Activated CD8-positive, alpha-beta memory T cell treated with anti-CD3 and anti-CD28 coated beads, Interleukin-2, amount 50 U/mL, for 24 hours (primary cell): ENCODE data around the gene POLR3E.
"Not testable (repeated sequence)": the region's sequence is repeated elsewhere in the genome, so short reads cannot be mapped to it uniquely, and the experiment has no call there.

Experiments
- DNase-seq: peaks from one replicate; pipeline ENCODE4 v3.0.0-alpha.2; 2020; ENCODE audit errors: extremely low read depth

POLR3E gene

GRCh38 chr16:22291860-22292318 lies 5.3 kb upstream of the POLR3E start:
- DNase-seq: no peak

- DNase-seq: no peak
These were observed 4.9 kb upstream of the POLR3E start for GRCh38 chr16:22292320-22292719.

DNA sequence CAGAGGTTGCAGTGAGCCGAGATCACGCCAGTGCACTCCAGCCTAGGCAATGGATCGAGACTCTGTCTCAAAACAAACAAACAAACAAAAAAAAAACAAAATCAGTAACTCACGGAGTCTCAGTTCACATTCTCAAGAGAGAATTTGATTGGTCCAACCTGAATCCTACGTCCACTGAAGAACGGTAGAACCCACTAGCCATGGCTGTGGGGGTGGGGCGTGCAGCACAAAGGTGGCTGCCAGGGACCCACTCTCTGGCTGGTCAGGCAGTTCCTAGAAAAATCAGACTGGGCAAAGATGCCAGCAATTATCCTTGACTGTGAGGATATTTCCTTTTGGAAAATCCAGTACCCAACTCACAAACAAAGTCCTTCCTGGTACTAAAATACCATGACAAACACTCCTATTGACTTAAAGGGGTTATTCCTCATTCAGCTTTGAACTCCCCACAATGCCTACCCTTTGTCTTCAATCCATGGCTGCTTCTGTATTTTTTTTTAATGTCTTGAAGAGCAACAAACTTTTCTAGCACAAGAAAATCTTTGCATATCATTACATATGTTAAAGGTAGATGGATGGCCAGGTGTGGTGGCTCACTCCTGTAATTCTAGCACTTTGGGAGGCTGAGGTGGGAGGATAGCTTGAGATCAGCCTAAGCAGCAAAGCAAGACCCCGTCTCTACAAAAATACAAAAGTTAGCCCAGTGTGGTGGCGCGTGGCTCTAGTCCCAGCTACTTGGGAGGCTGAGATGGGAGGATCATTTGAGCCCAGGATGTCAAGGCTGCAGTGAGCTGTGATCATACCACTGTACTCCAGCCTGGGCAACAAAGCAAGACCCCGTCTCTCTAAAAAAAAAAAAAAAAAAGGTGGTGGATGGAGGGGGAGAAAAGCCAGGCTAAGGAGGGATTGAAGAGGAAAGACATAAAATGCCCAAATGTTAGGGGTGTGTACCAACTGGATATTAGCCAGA lies 3.8 kb upstream of the POLR3E start:
- no peak for DNase-seq

DNA sequence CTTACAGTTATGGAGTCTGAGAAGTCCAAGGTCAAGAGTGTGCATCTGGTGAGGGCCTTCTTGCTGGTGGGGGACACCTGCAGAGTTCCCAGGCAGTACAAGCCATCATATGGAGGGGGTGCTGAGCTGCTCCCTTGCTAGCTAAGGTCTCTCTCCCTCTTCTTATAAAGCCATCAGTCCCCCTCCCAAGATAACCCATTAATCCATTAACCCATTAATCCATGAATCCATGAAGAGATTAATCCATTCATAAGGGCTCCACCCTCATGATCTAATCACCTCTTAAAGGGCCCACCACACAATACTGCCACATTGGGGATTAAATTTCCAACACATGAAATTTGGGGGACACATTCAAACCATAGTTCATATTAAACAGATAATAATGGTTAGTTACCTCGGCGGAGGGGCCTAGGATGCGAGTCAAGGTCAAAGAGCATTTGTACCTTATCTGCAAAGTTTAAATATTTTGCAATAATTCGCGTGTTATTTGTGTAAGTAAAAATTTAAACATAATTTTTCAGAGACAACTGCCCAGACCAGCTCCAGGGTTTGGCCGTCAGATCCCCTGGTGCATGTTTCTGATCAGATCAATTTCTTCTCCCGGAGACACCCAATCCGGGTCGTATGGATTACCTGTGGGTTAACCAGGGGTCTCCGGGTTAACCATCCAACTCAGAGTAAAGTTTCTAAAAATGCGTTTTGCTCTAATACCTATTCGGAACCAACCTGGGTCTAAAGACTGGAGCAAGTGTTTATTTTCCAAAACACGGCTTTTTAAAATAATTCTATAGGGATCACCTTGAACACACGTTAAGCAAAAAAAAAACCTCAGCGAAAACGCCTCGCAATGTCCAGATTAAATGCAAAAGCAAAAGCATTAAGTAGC lies 740 bp upstream of the POLR3E start:
- no peak for DNase-seq

DNA sequence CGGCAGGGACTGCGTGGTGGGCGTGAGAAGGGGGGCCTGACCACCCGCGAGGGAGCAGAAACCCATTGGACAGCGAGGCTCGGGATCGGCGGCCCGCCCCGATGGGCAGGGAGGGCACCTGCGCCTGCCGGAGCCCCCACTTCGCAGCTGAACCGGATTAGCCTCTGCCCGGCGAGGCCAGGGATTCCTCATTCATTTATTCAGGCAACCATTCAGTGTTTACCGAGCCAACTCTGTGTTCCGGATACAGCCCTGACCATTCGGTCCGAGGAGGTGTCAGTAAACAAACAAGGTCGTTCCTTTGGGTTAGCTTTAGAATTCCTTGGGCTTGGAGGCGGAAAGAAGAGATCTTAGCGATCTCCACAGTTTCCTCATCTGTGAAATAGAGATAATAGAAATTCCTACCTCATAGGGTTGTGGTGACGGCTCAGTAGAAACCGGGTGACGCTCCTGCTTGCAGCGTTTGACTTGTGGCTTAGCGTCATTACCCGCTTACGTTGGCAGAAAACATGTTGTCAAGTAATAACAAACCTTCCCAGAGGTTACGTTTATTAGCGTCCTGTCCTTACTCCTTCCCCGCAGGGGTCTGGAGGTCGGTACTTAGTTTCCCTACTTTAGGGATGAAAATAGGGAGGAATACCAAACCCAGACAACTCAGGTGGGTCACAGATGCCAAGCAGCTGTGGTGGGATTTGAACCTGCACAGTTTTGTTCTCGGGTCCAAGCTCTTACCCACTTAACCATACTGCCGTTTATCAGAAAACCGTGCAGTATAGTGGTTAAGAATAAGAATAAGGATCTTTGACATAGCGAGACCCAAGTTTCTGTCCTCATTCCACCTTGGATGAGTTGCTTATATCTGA lies 893 bp downstream of the POLR3E start:
- DNase-seq: peak; percentile 47

GRCh38 chr16:22299036-22299435 lies 1.8 kb downstream of the POLR3E start:
- DNase-seq: no peak

- no peak for DNase-seq
These were observed 3.3 kb downstream of the POLR3E start for GRCh38 chr16:22300427-22301071.

DNA sequence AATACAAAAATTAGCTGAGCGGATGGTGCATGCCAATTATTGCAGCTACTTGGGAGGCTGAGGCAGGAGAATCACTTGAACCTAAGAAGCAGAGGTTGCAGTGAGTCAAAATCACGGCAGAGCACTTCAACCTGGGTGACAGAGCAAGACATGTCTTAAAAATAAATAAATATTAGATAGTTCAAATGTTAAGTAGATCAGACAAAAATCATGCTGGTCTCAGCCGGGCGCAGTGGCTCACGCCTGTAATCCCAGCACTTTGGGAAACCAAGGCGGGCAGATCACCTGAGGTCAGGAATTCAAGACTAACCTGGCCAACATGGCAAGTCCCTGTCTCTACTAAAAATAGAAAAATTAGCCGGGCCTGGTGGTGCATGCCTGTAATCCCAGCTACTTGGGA lies 4.2 kb downstream of the POLR3E start:
- not testable (repeated sequence) for DNase-seq

DNA sequence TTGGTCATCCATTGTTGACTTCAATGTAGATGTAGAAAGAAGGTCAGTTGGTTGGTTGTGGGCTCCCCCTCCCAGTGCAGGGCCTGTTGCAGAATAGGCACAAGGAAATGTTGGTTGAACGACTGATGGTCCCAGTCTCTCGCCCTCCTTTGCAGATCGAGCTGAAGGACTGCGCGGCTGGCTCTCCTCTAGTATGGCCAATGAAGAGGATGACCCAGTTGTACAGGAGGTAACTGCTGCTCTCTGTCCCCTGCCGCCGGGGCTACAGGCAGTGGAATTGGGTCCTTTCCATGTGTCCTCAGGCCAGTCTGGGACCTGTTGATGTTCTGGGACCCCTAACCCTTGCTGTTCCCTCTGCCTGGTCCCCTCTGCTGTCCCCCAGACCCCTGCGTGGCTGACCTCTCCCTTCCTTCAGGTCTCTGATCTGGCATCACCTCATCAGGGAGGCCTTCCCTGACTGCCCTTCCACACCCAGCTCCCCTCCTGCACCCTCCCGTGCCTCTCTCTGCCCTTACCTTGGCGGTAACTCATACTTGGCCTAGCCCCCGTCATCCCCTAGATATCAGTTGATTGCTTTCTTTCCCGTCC lies 5.7 kb downstream of the POLR3E start:
- no peak for DNase-seq

DNA sequence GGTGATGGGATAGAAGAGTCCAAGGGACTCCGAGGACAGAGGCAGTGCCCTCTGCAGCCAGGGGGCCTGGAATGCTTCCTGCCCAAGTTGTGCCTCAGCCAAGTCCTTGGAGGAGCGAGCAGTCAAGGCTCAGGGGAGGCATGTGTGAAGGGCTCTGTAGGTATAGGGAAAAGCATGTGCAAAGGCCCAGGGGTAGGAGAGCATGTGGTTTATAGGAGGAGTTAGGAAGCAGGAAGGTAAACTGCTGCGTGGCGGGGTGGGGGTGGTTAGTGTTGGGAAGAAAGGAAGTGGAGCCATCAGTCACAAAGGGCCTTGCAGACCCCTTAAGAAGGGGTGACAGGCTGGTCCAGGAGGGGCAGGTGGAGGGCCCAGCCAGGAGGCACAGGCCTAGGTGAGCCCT lies 7.2 kb downstream of the POLR3E start:
- no peak for DNase-seq

GRCh38 chr16:22306788-22307187 lies 9.6 kb downstream of the POLR3E start:
- DNase-seq: no peak

DNA sequence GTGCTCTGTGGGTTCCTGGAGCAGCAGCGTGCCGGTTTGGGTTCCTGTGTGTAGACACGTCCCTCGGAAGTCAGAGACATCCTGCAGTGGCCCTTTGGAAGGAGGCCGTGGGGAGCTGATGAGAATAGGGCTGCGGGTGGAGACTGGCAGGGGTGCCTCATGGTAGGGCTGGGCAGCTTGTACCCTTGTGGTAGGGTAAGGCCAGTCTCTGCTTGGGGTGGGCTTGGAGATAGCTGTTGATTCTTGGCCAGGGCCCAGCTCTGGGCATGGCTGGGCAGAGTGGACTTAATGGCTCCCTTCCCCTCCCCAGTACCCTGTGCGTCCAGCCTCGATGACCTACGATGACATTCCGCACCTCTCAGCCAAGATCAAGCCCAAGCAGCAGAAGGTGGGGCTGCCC lies 10.6 kb downstream of the POLR3E start:
- no peak for DNase-seq

DNA sequence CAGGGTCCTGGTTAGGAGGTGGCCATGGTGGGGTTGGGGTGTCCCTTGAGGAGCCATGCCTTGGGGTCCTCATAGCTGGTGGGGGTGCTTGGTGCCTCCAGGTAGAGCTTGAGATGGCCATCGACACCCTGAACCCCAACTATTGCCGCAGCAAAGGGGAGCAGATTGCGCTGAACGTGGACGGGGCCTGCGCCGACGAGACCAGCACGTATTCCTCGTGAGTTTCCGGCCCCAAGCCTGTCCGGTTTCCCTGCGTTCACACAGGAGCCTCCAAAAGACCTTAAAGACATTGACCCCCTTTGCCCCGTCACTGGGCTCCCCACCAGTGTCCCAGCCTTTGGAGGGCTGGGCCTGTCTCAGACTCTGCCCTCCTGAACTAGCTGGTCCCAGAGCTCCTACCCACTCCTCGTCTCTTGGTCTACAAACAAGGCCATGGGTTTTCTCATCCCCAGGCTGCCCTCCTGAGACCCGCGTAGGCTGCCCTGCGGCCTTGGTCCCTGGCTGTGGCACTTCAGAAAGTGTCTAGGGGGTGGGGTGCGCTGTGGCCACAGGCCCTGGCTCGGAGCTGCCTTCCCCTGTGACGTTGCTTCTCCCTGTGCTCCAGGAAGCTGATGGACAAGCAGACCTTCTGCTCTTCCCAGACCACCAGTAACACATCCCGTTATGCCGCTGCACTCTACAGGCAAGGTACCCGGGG lies 11.8 kb downstream of the POLR3E start:
- no peak for DNase-seq

GRCh38 chr16:22311520-22311919 lies 14.3 kb downstream of the POLR3E start:
- DNase-seq: no peak

- no peak for DNase-seq
These were observed 15.9 kb downstream of the POLR3E start for GRCh38 chr16:22312897-22313781.

GRCh38 chr16:22313876-22314470 lies 16.8 kb downstream of the POLR3E start:
- no peak for DNase-seq

DNA sequence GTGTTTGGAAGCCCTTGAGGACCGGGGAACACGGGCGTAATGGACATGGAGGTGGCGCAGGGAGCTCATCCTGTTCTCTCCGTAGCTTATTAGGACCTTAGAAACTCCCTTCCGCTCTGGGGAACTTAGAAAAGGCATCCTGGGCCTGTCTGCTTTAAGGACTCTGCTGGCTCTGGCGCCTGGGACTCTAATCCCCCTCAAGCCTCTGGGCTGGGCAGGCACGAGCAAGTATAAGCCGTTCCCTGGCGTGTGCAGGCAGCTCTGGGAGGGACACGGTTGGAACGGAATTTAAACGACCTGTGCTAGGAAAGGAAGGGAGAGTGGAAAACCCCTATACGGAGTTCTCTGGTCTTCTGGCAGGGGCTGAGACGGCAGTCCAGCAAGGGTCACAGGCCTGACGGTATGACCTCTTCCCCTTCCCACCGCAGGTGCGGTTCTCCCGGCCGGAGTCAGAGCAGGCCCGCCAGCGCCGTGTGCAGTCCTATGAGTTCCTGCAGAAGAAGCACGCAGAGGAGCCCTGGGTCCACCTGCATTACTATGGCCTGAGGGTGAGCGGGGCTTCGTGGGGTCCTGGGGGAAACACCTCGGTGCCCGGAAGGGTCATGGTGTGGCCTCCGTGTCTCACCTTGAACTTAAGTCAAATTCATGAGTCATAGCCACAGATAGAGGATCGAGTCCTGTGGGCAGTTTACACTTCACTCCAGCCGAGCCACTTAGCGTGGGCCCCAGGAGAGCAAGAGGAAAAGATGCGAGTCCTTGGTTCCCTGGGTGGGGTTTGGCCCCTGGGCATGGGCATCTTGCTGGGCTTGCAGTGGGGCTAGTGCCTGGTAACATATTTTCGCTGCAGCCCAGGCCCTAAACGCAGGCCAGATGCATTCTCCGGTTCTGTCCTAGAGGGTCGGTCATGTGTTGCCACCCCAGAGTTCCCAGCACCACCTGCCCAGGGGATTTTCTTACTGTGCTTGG lies 17.7 kb downstream of the POLR3E start:
- no peak for DNase-seq
